Retinal pigment epithelial cell (primary cell): Measurements from ENCODE around the gene TRAIP.

Source experiments
- DNase-seq: peaks from one replicate; pipeline ENCODE4 v3.0.0-alpha.2; 2010; ENCODE audit warnings: low read depth
- H3K4me3 ChIP-seq: 2 replicates; pipeline ENCODE4 v1.5.1; 2011; ENCODE audit warnings: mild to moderate bottlenecking, low read length, control low read depth, moderate library complexity
- CTCF ChIP-seq: conservative IDR thresholded peaks from 2 replicates; pipeline ENCODE4 v1.5.1; 2011; ENCODE audit warnings: low read depth, low read length, control low read depth, inconsistent platforms

TRAIP gene

DNA sequence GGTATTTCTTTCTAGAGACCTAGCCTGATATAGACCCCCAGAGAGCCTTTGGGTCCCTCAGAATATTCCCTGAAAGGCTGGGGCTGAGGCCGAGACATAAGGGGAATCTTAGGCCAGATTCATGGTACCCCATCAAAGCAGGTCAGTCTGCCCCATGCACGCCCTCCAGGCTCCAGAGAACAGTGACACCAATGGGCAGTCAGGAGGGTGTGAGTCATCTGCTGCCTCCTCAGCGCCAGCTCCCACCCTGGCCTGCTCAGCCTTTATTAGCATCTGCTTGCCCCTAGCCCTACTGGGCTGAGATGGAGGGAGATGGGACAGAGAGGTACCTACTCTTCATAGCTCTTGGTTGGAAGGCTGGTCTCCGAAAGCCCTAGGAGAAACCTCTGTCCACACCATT is 27.6 kb upstream of the TRAIP start:
- H3K4me3 ChIP-seq: no peak overlapping the region
- no peak for DNase-seq
- no peak for TF ChIP-seq CTCF

- H3K4me3 ChIP-seq: no peak overlapping the region
- no peak for TF ChIP-seq CTCF
- DNase-seq: no peak
These were observed 25.8 kb upstream of the TRAIP start for GRCh38 chr3:49882166-49882565.

- no peak overlapping the region for H3K4me3 ChIP-seq
- no peak for TF ChIP-seq CTCF
- DNase-seq: no peak
These were observed 24.4 kb upstream of the TRAIP start for GRCh38 chr3:49880581-49881315.

DNA sequence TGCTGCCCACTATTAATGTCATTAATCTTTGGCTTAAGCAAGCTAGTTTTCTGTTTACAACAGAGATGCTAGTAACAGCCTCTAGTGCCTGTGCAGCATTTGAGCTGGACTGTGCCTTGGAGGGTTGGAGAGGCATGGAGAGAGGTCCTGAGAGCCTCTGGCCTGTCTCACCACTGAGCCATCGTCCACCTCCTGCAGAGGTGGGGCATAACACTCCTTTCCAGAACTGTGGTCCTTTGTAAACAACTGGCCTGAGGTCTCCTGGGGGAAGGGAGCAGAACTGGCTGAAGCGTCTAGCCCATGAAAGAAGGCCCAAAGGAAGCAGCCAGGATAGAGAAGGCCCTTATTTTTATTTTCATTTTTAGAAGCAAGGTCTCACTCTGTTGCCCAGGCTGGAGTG is 23.4 kb upstream of the TRAIP start:
- TF ChIP-seq CTCF: no peak
- no peak overlapping the region for H3K4me3 ChIP-seq
- no peak for DNase-seq

- DNase-seq: no peak
- no peak for TF ChIP-seq CTCF
- H3K4me3 ChIP-seq: no peak overlapping the region
These were observed 22.3 kb upstream of the TRAIP start for GRCh38 chr3:49878686-49879085.

GRCh38 chr3:49877716-49878115 is 21.4 kb upstream of the TRAIP start:
- no peak for DNase-seq
- TF ChIP-seq CTCF: no peak
- no peak overlapping the region for H3K4me3 ChIP-seq

DNA sequence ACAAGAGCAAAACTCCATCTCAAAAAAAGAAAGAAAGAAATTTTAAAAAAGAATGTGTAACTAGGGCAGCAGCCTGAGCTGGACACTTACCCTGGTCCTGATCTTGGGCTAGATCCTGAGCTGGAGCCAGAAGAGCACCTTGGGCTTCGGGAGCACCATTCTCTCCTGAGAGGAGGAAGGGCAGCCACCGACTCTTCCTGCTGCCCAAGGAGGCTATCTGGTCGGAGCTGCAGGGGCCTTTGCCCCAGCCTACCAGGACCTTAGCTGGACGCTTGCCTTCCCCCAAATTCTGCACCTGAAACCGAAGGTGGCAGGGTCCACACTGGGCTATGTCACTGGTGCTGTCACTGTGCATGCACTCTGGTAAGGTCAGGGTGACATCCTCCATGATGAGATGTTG is 20.2 kb upstream of the TRAIP start:
- no peak for DNase-seq
- TF ChIP-seq CTCF: no peak
- no peak overlapping the region for H3K4me3 ChIP-seq
